ENCODE measurements around the gene DNAH6. TPM values are rescaled to one million over a fixed set of nuclear protein-coding genes. Genes with fewer than 3 reads are reported as not detected.

Gene DNAH6
- polyA plus RNA-seq, 2 of the 4 experiments (the other 2 are of a cell fraction) = 0.13 to 0.32 TPM

- peaks cover 15% of the 10 kb centered on the region; the same call in 2 of the 3 replicates for H3K9me3 ChIP-seq
- H3K27ac ChIP-seq = no peak overlapping the region
- DNase-seq (ENCODE audit: low read depth in 1 of 2, low spot score in 1 of 2) (no peak), ATAC-seq (no peak), FAIRE-seq (no peak)
- no peak overlapping the region for H3K4me3 ChIP-seq
- H3K4me1 ChIP-seq = no peaks in the 10 kb centered on the region
- TF ChIP-seq HMGXB4 (CRISPR knock-in tag; IDR thresholded peaks at IDR 0.05; ENCODE audit: borderline replicate concordance) = no peak
- no peak for TF ChIP-seq MAFK (IDR thresholded peaks at IDR 0.05; ENCODE audit: partially characterized antibody)
- TF ChIP-seq E2F6 (IDR thresholded peaks at IDR 0.05; ENCODE audit: borderline replicate concordance, low read depth) = no peak
- TF ChIP-seq EHF (CRISPR knock-in tag; IDR thresholded peaks at IDR 0.05) = no peak
- no peak for TF ChIP-seq JUNB (IDR thresholded peaks at IDR 0.05)
- TF ChIP-seq MAZ (IDR thresholded peaks at IDR 0.05; ENCODE audit: borderline replicate concordance, low read depth, low read length) = no peak
- TF ChIP-seq MAX (IDR thresholded peaks at IDR 0.05) = no peak
- TF ChIP-seq ZSCAN20 (CRISPR knock-in tag; IDR thresholded peaks at IDR 0.05) = no peak
- TF ChIP-seq RCOR1 (IDR thresholded peaks at IDR 0.05; ENCODE audit: low read depth, low read length) = no peak
- no peak for TF ChIP-seq PHF8 (IDR thresholded peaks at IDR 0.05; ENCODE audit: borderline replicate concordance, low read depth)
- TF ChIP-seq KDM1A (IDR thresholded peaks at IDR 0.05; ENCODE audit: low read depth) = no peak
- no peak for TF ChIP-seq TFCP2L1 (CRISPR knock-in tag; IDR thresholded peaks at IDR 0.05)
- TF ChIP-seq FOXS1 (CRISPR knock-in tag; IDR thresholded peaks at IDR 0.05) = no peak
- no peak for TF ChIP-seq FOSB (CRISPR knock-in tag; IDR thresholded peaks at IDR 0.05)
- TF ChIP-seq ELK1 (IDR thresholded peaks at IDR 0.05; ENCODE audit: low read depth, low read length) = no peak
- no peak for TF ChIP-seq HES2 (IDR thresholded peaks at IDR 0.05)
- no peak for TF ChIP-seq RNF2 (IDR thresholded peaks at IDR 0.05; ENCODE audit: borderline replicate concordance, low read depth)
- TF ChIP-seq RARB (CRISPR knock-in tag; IDR thresholded peaks at IDR 0.05) = no peak
- no peak overlapping the region for H3K4me2 ChIP-seq
- CTCF ChIA-PET = no interaction called here
- POLR2A ChIA-PET = no interaction called here
- 9% methylated on average over 2 of the region's 2 CpGs for WGBS (ENCODE audit: missing lambda C conversion rate)
These were observed 319.9 kb downstream of the DNAH6 start for GRCh38 chr2:84836215-84836614.

- no peak for FAIRE-seq
- CTCF ChIA-PET = interaction anchor here (1.2 kb wide), 1 partner anchor 27 kb away, joined by 3 read pairs; no protein-coding TSS in a partner anchor
These were observed 322.3 kb downstream of the DNAH6 start for GRCh38 chr2:84838434-84839145.

More at GRCh38 chr2:84838434-84839145, 322.3 kb downstream of the DNAH6 start:
- Histone ChIP-seq H3K9me3 (peaks cover 15% of the 10 kb centered on the region; the same call in 2 of the 3 replicates), H3K4me2 (no peak overlapping the region), H3K27ac (no peak overlapping the region), H3K4me3 (no peak overlapping the region), H3K4me1 (no peaks in the 10 kb centered on the region)
- POLR2A ChIA-PET = no interaction called here
- no peak for DNase-seq (ENCODE audit: low read depth in 1 of 2, low spot score in 1 of 2)
- no peak for ATAC-seq
- WGBS (ENCODE audit: missing lambda C conversion rate) = 53% methylated on average over 2 of the region's 2 CpGs
- no peak for TF ChIP-seq E2F6 (IDR thresholded peaks at IDR 0.05; ENCODE audit: borderline replicate concordance, low read depth)
- TF ChIP-seq ESRRA (IDR thresholded peaks at IDR 0.05; ENCODE audit: borderline replicate concordance, low read length) = no peak
- TF ChIP-seq HMGXB4 (CRISPR knock-in tag; IDR thresholded peaks at IDR 0.05; ENCODE audit: borderline replicate concordance) = no peak

Measured in A549 (cell line).